Stimulated activated naive CD4-positive, alpha-beta T cell (primary cell): Measurements from ENCODE around the gene BAIAP2.

ENCODE experiments used
- DNase-seq, 6 experiments: peaks; one replicate each; lab custom pipeline; 2025; lab: John Stamatoyannopoulos, UW

The BAIAP2 gene

DNA sequence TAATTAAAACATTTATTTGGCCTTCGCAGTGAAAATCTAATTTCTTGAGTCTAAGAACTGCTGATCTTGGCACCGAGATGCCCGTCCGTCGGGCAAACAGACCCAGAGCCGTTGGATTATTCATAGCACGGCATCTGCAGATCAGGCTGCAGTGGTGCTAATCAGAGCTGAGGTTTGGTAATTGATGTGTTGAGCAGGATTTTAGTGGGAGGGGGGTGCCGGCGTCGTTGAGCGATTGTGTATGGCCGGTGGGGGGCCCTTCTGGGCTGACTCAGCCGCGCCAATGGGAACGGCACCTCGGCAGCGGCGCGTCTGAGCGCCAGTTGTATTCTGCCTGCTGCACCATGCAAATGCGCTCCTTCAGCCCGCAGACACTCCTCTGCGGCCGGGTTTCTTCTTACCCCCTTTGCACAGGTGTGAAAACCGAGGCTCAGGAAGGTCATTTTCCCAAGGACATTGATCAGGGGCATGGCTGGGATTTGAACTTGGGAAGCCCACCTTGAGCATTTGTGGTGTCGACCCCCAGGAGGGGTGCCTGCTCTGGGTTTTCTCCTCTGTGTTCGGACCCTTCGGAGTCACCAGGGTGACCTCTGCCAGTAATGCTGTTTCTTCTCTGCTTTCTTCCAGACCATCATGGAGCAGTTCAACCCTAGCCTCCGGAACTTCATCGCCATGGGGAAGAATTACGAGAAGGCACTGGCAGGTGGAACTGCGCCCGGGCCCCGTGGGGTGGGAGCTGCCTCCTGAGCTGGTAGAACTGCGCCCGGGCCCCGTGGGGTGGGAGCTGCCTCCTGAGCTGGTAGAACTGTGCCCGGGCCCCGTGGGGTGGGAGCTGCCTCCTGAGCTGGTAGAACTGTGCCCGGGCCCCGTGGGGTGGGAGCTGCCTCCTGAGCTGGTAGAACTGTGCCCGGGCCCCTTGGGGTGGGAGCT, 18.4 kb downstream of the BAIAP2 start:
- no peak for DNase-seq

DNA sequence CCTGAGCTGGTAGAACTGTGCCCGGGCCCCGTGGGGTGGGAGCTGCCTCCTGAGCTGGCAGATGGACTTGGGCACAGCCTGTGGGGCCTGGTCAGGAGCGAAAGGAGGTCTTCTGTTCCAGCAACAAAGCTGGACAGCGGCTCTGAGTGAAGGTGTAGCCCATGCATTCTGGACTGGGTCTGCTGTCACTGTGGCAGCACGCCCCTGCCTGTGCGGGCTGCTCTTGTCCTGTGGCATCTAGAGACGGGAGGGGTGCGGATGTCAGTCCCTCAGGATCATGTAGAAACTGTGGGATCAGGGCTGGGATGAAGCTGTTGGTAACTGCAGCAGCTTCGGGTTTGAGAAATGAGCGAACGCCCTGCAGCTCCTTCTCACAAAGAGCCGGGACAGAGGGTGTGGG, 19.4 kb downstream of the BAIAP2 start:
- DNase-seq = no peak

DNA sequence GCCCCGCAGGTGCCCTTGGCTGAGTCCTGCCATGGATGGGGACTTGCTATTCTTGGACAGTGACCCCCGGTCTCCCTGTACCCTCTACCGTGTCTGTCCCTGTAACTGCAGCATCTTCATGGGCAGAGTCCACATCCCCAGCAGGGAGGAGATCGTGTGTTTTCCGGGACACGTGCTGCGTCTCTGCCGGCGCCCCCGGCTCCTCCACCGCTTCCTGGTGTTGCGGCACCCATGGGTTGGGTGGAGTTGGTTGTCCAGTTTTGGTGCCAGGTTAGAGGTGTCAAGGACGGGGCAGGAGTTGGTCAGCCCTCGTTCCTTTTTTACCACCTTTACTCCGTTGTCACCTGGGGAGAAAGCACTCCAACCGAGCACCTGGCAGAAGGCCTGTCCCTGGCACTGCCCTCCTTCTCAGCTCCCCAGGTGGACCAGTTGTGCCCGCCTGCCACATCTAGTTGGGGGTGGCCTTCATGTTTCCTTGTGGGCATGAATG, 20.0 kb downstream of the BAIAP2 start:
- no peak for DNase-seq

DNA sequence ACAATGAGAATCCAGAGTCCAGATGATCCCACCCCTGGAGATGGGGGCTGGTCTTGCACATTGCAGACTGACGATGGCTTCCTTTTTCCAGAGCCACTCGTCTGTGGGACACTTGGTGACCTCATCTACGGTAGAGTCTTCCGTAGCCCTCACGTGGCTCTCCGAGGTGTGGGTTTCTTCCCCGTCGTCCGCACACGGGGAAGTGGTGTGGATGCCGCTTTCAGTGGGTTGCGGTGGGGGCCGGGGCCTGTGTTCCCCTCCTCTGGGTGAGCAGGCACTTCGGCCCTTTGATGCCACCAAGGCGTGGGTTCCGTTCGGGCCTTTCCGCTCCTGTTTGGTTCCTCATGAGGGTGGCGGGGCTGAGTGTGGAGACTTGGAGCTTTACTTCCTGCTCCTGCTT, 21.4 kb downstream of the BAIAP2 start:
- no peak for DNase-seq

DNA sequence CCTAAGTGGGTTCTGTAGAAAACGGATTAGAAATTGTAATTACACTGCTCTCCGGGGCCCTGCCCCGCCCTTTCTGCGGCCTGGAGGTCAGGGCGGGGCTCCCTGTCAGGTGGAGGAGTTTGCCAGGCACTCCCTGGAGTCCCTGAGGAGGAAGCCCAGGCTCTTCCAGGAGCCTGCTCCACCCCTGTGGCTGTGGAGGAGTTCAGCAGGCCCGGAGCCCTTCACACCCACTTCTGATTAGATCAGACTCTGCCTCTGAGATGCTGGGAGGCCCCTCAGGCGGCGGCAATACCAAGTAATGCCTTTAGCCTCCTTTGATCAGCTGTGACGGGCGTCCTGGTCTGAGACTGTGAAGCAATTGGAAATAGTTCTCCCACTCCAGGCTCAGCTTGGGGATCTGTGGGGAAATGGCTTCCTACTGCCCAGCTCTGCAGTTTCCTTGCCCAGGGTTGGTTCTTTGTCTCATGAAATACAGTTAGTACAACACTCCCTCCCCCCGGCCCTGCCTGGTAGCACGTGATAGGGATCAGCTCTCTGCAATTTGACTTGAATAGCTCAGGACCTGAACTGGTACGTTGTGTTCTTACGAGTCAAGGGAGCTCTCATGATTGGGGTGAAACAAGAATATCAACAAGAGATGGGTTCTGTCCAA, 22.3 kb downstream of the BAIAP2 start:
- no peak for DNase-seq

DNA sequence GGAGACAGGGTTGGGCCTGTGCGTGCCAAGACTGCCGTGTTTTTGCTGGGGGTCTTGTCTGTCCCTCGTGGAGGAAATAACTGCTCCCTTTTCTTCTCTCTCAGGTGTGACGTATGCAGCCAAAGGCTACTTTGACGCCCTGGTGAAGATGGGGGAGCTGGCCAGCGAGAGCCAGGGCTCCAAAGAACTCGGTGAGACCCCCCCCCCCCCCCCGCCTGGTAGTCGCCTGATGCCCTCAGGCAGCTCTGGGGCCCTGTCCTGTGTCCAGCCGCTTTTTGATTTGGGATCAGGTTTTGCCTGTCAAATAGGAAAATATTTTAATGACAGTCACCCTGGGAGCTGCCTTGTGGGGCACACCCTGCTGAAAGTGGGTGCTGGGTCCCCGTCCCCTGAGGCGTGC, 22.8 kb downstream of the BAIAP2 start:
- DNase-seq = no peak

DNA sequence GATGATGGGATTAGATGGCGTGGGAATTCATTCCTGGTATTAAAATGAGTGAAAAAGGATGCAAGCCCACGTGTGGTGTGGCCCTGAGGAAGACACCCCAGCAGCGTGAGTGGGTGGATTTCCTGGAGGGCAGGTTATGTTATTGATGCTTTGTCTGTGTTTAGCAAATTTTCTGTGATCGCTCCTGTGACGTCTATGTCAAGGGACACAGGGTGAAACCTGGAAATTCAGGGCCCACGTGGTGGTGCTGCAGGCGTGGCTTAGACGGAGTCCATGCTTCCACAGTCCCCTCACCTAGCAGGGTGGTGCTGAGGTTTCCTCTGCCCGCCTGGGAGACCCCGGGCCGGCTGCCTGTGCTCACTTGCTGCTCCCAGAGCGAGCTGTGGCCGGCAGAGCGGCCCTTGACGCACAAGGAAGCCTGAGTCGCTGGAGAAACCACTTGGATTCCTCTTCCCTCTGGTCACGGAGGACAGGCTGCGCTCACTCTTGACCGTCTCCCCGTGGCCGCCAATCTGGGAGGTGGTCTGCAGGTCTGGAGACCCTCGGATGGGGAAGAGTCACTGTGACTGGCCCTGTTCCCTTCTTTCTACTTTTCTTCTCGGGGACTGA, 23.4 kb downstream of the BAIAP2 start:
- no peak for DNase-seq

DNA sequence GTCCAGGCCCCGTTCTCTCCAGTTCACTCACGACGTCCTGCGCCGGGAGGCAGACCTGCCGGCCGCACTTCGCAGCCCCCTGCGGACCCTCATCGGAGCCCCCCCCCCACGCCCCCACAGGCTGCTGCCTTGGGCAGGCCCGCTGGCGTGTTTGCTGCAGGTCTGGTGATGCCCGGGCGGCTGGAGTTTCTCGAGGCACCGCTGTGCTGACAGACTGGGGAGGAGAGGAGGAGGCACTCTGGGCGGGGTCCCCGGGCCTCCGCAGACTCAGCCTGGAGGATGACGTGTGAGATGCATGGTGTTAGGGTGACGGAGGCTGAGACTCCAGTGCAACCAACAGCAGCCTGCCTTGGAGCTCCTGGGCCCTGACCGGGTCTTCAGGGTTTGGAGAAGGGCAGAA, 24.1 kb downstream of the BAIAP2 start:
- DNase-seq = no peak

DNA sequence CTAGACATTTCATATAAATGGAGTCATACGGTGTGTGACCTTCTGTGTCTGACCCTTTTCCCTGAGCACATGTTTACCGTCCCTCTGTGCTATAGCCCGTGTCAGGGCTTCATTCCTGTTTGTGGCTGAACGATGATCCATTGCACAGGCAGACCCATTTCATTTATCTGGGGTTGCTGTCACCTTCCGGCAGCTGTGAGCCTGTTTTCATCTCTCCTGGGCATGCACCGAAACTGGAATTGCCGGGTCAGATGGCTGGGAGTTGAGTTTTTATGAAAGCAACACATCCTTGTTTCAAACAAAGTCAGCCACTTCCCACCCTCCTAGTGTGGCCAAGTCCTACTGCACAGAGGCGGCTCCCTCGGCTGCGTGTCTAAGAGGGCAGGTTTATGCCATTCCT, 25.5 kb downstream of the BAIAP2 start:
- no peak for DNase-seq

DNA sequence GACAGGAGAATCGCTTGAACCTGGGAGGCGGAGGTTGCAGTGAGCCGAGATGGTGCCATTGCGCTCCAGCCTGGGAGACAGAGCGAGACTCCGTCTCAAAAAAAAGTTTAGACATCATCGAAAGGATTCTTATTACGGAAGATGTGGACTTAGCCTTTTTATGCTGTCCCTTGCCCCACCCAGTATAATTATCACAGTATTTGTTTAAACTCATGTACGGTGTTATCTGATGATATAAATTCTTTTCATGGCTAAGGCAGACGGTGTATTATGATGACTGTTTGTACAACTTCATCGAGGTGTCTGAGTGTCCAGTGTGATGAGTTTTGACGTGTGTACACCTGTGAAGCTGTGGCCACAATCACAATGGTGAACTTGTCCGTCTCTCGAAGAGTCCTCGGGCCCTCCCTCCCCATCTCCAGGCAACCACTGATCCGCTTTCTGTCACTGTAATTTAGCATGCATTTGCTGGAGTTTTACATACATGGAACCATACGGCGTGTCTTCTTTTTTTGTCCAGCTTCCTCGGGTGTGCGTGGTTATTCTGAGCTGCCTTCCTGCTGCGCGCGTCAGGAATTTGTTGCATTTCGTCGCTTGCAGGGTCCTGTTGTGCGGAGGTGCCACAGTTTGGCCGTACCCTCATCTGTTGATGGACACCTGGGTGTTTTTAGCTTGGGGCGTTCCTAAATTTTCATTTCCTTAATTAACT, 26.2 kb downstream of the BAIAP2 start:
- no peak for DNase-seq

DNA sequence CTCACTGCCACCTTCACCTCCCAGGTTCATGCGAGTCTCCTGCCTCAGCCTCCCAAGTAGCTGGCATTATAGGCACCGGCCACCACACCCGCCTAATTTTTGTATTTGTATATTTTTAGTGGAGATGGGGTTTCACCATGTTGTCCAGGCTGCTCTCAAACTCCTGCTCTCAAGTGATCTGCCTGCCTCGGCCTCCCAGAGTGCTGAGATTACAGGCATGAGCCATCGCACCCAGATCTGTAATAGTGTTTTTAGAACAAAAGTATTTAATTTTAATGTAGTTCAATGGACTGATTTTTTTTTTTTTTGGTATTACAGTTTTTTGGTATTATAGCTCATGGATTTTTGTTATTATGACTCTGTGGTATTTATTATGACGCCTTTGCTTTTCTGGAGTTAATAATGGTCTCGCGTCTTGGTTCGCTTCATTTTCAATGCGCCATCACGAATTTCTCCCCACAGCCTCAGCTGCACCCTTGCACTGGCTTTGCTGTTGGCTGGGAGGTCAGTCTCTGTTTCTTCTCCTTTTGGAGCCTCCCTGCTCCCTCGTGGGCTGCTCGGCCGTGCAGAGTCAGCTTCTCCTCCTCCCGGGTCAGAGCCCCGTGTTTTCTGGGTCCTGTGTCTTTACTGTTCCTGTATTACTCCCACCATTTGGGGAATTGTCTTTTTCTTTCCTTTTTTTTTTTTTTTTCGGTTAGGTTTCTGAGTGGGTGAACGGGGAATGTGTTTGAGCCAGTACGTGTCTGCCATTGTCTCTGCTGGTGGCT, 27.2 kb downstream of the BAIAP2 start:
- no peak for DNase-seq

DNA sequence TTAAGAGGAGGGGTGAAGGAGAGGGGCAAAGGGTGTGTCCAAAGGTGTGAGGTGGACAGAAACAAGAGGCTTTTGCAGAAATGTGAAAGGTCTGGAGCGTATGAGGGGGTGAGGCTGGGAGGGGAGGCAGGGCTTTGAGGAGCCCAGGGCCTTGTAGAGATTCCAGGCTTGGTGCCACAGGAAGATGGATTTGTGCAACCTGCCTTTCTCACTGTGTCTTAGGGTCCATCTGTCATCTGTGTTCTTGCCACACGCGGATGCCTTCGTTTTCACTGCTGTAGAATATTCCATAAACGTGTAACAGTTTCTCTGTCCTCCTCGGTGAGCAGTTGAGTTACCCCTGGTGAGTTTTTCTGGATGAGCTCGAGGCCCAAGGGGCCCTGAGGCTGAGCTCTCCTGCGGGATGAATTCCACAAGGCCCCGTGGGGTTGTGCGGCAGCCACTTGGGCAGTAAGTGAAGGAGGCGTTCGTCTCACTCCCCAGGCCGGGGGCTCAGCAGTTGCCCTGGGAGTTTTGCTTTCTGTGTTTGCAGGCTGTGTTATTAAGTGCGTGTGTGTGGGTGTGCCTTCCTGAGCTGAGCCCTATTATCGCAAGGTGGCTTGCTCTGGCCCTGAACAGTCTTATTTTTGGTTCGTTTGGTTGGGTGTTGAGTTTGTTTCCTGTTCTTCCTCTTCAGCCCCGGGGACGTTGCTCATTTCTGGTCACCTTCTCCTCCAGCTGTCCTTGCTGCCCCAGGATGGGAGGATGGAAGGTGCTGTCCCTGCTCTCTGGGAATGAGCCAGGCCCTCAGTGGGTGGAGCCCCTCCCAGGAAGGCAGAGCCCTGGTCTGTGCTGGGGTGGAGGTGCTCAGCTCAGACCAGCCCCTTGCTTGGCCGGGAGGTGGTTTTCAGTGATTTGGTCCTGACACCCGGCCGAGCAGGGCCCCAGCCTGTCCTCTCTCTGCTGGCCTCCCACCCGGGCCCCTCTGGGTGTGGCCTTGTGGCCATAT, 28.4 kb downstream of the BAIAP2 start:
- no peak for DNase-seq

DNA sequence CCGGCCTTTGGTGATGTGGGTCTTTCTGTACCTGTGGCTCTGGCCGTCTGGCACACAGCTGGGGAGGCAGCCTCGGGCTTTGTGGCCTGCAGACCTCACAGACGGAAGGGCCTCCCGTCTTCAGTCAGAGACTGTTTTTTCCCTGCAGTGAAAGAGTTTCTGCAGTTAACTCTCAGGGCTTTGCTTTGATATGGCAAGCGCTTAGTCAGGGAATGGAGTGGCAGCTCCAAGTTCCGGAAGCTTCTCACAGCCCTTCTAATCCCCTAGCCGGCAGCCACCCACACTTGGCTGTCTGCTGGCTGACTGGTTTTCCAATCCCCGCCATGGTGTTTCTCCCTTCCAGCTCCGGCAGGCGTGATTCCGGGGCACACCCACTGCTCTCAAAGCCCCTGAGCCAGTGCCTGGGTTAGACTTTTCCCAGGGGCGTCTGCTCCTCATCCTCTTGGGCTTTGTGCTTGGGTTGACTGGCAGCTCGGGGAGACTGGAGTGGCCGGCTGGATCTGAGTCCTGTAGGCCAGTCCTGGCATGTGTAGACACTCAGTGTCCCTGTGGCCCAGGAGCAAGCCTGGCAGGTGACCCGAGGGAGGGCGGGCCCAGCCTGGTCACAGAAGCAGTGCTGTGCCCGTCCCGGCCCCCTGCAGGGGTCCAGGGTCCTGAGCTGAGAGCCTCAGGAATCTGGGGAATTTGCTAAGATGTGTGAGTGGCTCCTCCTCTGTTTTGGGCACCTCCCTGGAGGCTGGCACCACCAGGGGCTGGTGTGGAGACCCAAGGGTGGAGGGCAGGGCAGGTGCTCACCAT, 29.9 kb downstream of the BAIAP2 start:
- DNase-seq = no peak

DNA sequence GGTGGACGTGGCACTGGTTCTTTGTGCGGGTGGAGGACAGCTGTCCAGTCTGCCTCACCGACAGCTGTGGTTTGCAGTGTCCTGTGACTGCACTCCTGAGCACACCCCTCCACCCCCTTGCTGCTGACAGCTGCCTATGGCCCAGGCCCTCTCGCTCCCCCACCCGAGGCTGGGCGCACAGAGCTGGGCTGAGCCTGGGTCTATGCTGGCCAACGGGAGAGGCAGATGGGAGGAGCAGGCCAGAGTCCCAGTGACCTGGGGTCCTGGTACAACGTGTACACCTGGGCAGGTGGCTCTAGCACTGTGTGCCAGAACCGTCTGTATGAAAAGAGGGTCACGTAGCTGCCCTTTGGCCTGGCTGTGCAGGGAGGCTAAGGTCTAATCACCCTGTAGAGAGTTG, 30.5 kb downstream of the BAIAP2 start:
- no peak for DNase-seq

DNA sequence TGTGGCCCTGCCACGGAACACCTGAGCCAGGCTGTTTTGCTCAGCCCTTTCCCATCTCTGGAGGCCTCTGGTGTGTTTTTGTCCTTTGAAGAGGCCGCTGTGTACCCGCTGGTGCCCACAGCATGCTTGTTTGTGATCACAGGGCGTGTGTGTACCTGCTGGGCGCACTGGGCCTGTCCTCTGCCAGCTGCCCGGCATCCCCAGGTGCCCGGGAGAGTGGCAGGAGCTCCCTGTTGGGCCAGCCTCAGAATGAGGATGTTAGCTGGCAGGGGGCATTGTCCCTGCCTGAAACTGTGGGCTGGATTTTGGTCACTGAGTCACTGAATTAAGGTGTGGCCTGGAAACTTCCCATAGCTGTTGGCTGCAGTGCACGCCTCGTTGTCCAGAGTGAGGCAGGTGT, 31.1 kb downstream of the BAIAP2 start:
- DNase-seq = no peak

DNA sequence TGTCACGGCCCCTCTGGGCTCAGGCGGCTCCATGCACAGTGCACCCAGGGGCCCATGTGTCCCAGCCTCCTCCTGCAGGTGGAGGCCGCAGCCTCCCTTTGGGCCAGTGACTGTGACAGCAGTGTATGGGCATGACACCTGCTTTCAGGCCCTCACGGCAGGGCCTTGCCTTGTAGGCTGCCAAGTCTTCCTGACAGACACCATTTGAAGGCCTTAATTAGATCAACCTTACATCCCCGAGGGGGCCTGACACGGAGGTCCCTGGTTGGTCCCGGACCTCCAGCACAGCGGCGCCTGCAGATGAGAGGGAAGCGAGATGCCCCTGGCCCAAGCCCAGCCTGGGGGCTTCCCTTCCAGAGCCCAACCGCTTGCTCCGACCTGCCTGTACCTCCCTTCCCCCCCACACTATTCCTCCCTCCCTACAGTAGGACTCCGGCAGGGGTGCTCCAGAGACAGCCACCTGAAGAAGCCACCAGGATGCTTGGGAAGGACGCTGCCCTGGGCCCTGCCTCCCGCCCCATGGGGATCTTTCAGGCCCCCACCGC, 31.9 kb downstream of the BAIAP2 start:
- DNase-seq = no peak

DNA sequence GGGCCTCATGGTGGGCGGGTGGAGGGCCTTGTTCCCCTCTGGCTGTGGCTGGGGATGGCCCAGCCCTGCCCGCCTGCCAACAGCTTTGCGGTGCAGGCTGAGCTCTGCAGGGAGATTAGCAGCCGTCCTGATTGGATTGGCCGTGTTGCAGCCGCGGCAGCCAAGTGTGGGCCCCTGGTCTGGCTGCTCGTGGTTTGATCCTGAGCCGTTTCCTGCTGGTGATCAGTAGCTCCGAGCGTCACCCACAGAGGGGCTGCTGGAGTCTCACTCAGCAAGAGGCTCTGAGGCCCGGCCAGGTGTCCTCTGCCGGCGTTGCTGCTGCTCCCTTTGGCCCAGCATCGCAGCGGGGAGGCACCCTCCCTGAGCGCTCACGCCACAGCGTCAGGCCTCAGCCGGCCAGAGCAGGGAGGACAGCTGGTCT, 32.5 kb downstream of the BAIAP2 start:
- no peak for DNase-seq

DNA sequence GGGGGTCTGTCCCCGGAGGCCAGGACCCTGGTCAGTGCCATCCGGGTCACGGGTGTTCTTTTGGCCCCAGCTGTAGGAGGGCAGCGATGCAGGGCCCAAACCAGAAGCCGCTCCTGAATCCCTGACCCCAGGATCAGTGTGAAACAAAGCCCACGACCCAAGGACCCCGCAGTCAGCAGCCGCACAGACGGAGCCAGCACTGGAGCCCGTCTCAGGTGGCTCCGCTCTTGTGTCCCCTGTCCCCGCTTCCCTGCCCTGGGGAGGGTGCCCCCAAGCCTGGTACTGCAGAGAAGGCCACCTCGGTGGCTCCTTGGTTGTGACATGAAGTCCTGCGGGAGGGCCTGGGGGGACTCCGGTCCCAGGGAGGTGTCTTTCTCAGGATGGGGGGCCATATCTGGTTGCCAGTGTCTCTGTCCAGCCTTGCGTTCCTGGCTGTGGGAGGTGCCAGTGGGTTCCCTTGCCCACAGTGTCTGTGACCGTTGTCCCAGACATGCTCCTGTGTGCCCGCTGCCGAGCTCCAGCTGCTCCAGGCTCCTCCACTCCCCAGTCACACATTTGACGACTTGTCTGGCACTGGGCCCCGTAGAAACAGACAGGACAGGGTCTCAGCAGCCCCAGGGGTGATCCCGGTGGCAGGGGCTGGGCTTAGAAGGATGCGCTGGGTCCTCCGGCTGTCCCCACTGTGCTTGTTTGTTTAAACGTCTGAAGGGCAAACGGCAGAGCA, 33.6 kb downstream of the BAIAP2 start:
- DNase-seq = no peak
